GM21360 (cell line): ENCODE data around the gene MARK3.
A peak's percentile ranks its signal among the peaks of the same experiment; 100 is the strongest.

ENCODE experiments used
- ATAC-seq: cut with Tn5 transposase; IDR thresholded peaks from one replicate; pipeline ENCODE4 v1.9.1; 2021; ENCODE audit warnings: mild to moderate bottlenecking, moderate library complexity; ENCODE audit not compliant: unreplicated experiment

The MARK3 gene

DNA sequence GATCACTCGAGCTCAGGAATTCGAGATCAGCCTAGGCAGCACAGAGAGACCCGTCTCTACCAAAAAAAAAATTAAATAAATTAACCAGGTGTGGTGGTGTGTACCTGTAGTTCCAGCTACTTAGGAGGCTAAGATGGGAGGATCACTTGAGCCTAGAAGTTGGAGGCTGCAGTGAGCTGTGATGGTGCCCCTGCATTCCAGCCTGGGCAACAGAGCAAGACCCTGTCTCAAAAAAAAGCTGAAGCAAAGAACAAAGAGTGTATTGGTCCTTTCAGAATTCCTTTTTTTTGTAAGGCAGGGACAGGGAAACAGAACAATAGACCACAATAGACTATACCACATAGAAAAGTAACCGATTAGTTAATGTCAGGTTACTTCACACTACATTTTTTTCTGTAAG lies 47.4 kb downstream of the MARK3 start:
- ATAC-seq: no peak

DNA sequence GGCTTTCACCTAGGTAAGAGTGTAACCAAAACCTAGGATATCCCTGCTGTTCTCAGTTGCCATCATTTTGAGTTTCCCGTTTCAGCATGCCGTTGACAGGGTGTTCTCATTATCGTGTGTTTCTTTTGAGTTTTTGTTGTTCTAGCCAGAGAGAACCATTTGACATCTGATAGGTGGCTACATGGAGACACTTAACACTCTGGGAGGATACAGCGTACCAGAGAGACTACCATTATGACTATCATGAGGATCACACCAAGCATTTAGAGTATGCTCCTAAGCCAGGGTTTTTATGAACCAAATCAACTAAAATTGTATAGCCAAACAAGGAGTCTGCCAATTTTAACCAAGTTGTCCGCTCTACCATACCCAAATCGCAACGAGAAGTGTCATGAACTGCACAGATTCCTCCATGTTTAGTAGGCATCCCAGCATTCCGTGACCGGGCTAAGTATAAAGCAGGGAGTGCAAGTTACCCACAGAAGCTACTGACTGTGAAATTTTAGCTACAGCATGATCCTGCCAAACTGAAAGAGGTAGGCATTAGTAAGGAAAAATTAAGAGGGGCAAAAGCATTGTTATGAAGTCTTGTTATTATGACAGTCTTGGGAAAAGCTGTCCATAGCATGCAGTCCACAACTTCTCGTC lies 48.8 kb downstream of the MARK3 start:
- no peak for ATAC-seq

DNA sequence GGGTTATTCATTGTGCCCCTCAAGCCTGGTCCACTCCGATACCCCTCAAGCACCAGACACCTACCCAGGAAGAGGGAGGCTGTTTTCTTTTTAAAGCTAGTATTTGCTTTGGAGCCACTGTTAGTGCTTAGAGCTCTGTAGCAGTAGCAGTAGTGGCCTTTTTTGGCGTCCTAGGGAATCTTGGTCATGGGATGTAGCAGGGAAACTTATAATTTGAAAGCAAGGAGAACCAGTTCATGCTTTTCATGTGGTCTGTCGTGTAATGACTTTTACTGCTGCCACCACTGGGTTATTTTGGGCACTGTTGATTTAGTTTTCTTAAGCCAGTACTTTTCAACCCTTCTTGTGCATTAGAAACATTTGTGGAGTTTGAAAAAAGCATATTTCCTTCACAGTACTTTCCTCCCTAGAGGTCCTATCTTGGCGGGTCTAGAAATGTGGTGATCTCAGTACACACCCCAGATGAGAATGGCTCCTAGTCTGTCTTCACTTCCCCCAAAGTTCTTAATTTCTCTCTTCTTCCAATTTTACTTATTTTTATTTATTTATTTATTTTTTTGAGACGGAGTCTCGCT lies 49.7 kb downstream of the MARK3 start:
- no peak for ATAC-seq

DNA sequence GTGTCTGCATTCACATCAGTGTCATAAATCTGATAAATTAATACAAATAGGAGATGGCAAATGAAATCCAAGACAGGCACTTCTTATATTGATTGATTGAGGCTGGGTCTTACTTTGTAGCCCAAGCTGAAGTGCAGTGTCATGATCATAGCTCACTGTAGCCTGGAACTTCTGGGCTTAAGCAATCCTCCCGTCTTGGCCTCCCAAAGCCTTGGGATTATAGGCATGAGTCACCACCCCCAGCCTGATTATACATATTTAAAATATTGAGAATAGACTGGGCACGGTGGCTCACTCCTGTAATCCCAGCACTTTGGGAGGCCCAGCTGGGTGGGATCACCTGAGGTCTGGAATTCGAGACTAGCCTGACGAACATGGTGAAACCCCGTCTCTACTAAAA lies 51.3 kb downstream of the MARK3 start:
- ATAC-seq: no peak

DNA sequence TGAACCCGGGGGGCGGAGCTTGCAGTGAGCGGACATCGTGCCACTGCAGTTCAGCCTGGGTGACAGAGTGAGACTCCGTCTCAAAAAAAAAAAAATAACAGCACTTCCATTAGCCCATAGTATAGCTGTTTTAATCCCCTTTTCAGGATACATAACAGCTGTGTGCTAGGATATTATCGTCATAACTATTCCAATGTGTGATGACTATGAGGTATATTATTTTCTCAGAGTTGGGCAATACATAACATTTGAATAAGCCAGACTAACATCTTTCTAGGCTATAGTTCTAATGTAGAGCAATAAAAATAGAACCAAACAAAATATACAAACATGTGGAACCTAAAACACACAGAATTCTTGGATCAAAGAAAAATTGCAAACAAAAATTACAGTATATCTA lies 57.1 kb downstream of the MARK3 start:
- no peak for ATAC-seq

DNA sequence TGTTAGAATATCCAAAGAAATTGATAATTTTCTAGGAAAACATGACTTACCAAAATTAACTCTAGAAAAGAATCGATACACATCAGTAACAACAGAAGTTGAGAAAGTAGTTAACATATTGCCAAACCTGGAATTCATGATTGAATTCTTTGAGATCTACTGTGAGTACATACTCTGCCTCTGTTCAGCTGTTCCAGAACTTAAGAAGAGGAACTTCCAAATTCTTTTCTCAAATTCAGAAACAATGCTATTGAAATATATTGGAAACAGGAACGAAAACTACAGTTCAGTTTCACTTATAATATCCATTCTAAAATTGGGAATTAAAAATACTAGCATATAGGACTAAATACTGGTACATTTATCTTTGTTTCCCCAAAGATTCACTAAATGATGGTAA lies 57.9 kb downstream of the MARK3 start:
- no peak for ATAC-seq

DNA sequence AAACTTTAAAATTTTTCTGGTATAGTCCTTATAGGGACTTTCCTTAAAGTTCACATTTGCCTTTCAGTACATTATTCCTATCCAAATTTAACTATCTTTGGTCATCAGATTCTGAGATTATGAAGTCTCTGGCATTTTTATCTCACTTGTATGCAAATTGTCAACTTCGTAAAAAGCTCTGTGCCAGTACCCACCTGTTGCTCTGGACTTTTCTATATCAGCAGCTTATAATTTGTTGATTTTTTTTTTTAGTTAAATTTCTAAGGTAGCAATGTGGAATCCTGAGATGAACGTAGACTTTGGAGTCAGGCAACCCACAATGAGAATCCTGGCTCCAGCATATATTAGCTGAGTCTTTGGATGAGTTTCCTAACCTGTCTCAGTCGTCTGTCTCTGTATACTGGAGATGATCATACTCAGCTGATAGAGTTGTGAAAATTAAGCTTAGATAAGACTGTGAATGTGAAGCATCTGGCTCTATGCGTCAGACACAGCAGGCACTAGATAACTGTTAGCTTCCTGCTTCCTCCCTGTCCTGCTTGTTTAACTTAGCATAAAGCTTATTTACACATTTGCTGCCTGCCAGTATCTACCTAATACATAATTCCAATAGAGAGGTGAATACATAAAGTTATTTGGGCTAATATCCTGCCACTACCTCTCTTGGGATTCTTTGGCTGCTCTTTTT lies 59.8 kb downstream of the MARK3 start:
- no peak for ATAC-seq

DNA sequence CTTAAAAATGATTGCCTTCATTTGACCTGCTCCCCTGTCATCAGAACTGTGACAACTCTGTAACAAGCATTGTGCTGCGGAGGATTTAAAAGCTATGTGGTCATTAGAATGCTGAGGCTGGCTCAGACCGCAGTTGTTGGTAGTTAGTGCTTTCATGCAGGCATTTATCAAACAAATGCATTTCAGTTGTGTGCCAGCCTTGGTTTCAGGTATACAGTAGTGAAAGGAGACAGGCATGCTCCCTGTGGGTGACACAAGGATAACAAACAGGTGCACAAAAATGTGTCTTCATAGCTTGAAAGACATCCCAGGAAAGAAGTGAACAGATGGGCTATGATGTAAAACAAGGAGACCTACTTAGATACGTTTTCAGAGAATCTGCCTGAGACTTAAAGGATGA lies 60.6 kb downstream of the MARK3 start:
- ATAC-seq: no peak

DNA sequence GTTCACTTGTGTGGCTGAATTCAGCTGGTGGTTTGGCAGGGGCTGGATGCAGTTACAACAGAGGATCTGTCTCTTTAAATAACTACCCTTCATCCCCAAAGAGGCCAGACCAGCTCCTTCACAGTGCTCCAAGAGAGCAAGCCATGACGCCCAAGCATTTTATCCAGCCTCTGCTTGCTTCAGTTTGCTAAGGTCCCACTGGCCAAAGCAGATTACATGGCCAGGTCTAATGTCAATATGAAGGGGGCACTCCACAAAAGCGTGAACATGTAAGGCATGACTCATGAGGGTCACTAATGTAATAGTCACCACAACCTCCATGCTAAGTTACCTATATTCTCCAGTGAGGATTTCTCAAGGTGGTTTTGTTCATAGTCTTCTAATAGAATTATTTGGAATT lies 62.9 kb downstream of the MARK3 start:
- ATAC-seq: no peak

DNA sequence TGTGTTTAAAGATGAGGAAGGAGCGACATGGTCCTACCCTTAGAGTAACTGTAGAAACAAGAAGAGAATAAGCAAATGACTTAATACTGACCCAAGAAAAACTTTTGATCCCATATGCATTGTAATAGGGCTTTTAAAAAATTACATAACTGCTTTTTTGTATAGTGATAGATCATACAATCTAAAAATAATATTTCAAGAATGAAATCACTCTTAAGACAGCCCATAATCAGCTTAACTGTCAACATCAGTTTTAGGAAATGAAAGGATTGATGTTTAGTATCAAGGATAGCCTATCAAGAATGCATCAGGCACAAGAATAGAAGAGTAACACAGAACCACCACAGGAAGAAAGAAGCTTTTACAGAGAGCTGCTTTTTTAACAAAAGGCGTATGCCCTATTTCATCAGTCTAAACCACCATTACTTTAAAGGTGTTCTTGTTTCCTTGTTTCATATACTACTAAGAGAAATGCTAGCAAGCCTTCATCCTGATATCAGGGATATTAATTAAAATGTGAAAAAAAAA lies 64.5 kb downstream of the MARK3 start:
- ATAC-seq: no peak

DNA sequence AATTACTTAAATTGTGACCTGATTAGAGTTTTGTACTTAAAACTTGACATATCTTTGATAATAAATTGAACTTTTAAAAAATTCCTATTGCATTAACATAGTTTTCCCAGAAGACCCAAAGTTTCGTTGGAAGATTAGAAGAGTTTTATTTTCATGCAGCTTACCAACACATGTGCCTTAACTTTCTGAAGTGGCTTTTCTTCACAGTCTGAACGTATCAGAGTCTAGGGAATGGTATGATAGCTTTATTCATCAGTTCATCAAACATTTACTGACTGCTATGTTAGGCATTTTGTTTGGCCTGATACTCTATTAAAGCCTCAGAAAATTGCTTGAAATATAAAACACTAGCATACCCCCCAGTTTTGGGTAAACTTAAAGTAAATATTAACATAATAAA lies 65.2 kb downstream of the MARK3 start:
- ATAC-seq: no peak

DNA sequence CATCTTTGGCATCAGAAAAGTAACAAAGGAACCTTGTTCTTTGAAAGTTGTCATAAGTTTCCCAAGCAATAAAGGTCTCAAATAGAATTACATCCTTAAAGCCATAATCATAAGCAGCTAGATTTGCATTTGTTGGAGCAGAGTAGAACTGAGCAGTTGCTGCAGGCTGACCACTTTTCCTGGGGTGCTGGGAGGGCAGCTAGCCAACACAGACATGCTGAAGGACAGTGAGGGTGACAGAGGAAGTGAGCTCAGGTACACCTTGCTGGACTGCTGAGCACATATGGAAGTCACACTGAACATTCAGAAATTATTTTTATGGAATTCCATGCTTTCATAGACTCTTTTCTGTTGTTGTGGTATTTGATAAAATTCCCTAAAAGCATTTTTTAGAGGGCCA lies 66.2 kb downstream of the MARK3 start:
- no peak for ATAC-seq

DNA sequence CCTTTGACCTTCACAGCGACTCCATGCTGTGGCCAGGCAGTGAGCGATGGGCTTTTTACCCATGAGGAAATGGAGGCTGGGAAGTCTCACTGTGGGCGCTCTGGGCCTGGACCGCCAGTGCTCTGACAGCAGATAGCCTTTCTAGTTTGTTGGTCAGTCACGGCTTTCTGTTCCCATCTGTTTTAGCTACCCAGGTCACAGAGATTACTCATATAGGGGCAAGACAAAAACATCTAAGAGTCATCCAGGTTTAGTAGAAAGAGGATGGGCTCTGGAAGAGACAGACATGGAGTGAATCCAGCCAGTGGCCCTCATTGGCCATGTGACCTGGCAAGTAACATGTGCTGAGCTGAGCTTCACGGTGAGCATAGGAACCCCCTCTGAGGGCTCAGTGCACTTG lies 68.6 kb downstream of the MARK3 start:
- no peak for ATAC-seq

DNA sequence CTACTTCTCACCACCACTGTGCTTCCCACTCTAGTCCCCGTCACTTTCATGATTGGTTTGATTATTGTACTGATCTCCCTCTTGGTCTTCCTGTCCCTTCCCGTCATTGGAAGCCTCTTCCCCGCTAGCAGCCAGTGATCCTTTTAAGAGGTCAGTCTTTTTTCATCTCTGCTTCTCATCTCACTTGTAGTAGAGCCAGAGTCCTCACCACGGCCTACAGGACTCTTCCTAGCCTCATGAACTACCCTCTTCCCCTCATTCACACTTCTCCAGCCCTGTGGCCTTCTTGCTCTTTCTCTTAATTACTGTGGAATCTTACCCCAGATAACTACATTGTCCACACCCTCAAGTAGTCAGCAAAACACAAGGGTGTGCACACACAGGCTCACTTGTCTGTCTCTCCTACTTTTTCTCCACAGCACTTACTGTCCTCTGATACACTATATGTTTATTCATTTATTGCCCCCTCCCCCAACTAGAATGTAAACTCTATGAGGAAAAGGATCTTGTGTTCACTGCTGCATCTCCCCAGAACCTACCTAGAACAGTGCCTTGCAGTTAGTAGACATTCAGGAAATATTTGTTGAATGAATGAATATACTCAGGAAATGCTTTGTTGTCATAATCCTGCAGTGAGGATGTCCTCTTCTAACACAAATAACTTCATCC lies 71.1 kb downstream of the MARK3 start:
- ATAC-seq: no peak

DNA sequence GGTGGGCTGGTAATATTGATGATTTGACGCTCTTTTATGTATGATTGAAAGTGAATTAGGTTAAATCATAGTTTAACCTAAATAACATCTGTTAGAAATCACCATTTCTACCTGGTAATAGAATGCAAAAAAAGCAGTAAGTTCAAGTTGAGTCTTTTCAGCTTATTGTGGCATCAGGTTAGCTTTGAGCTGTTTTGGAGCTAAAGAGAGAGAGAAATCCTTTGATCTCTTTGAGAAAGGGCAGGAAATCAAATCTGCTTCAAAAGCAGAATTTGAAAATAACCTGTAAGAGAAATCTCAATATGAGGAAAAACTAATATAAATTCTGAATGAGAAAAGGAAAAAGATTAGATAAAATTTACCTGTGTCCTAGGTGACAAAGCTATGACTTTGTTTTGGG lies 75.2 kb downstream of the MARK3 start:
- no peak for ATAC-seq

DNA sequence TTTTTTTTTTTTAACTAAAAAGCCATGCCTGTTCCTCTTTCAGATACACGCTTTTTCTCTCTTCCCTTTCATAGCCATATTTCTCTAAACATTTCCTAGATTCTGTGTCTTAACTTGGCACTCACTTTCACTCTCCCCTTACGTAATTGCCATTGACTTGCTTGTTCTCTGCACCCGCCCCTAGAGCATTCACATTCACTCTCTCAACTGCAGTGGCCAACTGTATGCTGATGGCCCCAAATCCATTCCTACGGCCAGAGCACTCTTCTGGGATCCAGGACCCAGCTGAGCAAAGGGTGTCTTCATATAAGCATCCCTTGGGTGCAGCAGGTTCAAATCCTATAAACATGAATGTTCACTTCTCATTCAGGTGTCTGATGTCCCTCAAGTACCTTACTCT lies 77.9 kb downstream of the MARK3 start:
- ATAC-seq: no peak

DNA sequence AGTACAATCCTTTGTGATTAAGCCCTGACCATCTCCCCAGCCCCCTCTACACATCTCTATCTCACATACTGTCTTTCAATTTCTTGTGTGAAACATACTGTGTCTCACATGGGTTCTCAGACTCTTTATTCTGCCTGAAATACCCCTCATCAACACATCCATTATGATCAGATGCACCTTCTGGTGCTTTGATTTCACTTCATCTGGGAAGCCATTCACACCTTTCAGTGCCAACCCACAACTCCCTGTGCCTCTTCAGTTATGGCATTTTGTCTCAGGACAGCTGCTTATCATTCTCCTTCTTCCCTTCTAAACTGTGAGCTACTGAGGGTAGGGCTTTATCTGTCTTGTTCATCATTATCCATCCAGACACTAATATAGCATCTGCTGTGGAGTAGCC lies 78.6 kb downstream of the MARK3 start:
- no peak for ATAC-seq

DNA sequence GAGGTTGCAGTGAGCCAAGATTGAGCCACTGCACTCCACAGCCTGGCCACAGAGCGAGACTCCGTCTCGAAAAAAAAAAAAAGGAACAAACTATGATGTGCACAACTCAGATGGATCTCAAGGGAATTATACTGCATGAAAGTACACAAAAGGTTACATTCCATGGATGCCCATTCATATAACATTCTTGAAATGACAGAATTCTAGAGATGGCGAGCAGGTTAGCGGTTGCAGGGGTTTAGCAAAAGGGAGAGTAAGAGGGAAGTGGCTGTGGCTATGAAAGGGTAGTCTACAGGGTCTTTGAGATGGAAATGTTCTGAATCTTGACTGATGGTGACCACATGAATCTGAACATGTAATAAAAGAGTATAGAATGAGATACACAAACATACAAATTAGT lies 87.7 kb downstream of the MARK3 start:
- no peak for ATAC-seq

DNA sequence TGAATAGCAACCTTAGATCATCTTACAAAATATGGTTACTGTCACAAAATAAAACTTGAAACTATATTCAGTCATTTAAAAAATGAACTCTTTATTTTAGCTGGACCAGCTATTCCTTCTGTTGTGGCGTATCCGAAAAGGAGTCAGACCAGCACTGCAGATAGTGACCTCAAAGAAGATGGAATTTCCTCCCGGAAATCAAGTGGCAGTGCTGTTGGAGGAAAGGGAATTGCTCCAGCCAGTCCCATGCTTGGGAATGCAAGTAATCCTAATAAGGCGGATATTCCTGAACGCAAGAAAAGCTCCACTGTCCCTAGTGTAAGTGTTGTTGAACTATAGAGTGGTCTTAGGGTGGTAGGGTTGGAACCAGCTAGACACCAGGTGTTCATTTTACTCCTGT lies 89.7 kb downstream of the MARK3 start:
- ATAC-seq: no peak

DNA sequence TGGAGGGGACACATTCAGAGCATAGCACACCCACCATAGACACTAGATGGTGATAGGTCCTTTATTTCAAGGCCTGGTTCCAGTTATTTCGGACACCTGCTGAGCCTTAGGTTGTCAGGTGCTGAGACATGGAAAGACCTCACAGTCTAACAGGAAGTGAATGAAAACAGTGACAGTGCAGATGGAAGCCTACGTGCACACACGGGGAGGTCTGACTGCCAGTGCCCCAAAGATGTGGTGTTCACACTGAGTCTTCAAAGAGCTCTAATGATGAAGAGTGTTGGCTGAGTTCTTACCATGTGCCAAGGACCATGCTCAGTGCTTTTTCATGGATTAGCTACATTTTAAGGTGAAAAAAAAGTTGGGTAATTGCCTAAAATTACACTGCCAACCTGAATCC lies 90.8 kb downstream of the MARK3 start:
- no peak for ATAC-seq

DNA sequence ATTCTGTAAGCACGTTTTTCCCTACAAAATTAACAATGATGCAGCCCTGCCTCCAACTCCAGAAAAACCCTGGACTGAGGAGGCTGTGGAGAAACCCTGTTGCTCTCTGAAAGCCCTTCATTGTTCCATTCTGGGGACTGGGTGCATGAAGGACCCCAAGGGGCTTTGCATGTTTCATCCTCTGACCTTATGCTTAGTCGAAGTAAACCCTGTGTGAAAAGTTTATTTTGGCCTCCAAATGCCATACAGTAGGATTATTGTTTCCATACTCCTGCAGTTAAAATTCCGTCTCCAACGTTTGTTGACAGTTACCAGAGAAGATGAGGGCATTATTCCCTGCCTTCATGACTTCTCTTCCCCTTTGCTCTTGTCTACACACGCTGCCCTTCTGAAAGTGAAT lies 91.4 kb downstream of the MARK3 start:
- ATAC-seq: no peak

DNA sequence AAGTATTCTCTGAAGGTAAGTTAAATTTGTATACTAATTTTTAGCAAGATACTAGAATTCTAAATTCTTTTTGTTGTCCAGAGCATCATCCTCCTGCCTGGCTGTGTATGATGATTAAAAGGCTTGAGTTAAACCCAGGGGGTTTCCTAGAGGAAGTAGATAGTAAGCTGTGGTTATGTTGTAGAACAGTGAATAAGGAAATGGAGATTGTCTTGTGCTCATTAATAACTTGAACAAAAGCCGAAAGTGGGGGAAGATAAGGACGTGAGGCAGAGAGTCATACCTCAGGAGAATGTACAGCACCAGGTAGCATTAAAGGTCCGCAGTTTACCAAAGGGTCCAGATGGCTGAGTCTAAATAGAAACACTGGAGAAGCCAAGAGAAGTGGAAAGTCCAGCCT lies 95.4 kb downstream of the MARK3 start:
- ATAC-seq: peak; percentile 66
